Activated CD8-positive, alpha-beta memory T cell treated with anti-CD3 and anti-CD28 coated beads, Interleukin-2, amount 10 ng/mL, durations not matched to agents 7 days and 5 days (primary cell): ENCODE results near the gene TMEM184B. TPM values are rescaled to one million over a fixed set of nuclear protein-coding genes. Genes with fewer than 3 reads are reported as not detected.
"Not testable (repeated sequence)": the region's sequence is repeated elsewhere in the genome, so short reads cannot be mapped to it uniquely, and the experiment has no call there.

Experiments used
- ATAC-seq: fragments of 150-1000 bp; cut with Tn5 transposase; one replicate; pipeline ENCODE4 v1.10.0; 2021; ENCODE audit warnings: moderate library complexity
- CTCF ChIA-PET: fragments of 350-600 bp; sonication (Branson Sonifier 250); formaldehyde crosslinking; loops from one replicate; lab custom pipeline; 2021; ENCODE audit warnings: antibody characterized with exemption; lab: Charles Lee
- DNase-seq: peaks from one replicate; pipeline ENCODE4 v3.0.0-alpha.2; 2020
- H3K27ac Mint-ChIP-seq: one replicate; pipeline ENCODE4 v1.8.0; 2021; ENCODE audit warnings: mild to moderate bottlenecking, mixed read lengths
- H3K27me3 Mint-ChIP-seq: one replicate; pipeline ENCODE4 v1.8.0; 2021; ENCODE audit warnings: mixed read lengths
- H3K36me3 Mint-ChIP-seq: one replicate; pipeline ENCODE4 v1.8.0; 2021; ENCODE audit warnings: mild to moderate bottlenecking, mixed read lengths
- H3K4me1 Mint-ChIP-seq: one replicate; pipeline ENCODE4 v1.8.0; 2021; ENCODE audit warnings: mixed read lengths
- H3K4me3 Mint-ChIP-seq: one replicate; pipeline ENCODE4 v1.8.0; 2021; ENCODE audit warnings: mild to moderate bottlenecking, moderate library complexity, mixed read lengths
- H3K9me3 Mint-ChIP-seq: one replicate; pipeline ENCODE4 v1.8.0; 2022; ENCODE audit warnings: low read depth, mixed read lengths
- total RNA-seq, 2 experiments: library from RNA; stranded (reverse); gene quantifications; one replicate each; pipeline ENCODE4 v1.2.3, GENCODE V29; 2021

The TMEM184B gene
- total RNA-seq, 2 experiments from 2014 or later = 29.8 to 35.5 TPM

GRCh38 chr22:38190581-38190980 lies 82.2 kb downstream of the TMEM184B start:
- Mint-ChIP-seq H3K27ac (no peak overlapping the region), H3K36me3 (no peaks in the 10 kb centered on the region), H3K9me3 (no peaks in the 10 kb centered on the region), H3K4me1 (peaks cover 12% of the 10 kb centered on the region), H3K4me3 (no peak overlapping the region), H3K27me3 (peaks cover 18% of the 10 kb centered on the region)
- DNase-seq = no peak
- CTCF ChIA-PET = no interaction called here
- no peak for ATAC-seq

GRCh38 chr22:38189104-38189503 lies 83.7 kb downstream of the TMEM184B start:
- Mint-ChIP-seq H3K27me3 (peaks cover 22% of the 10 kb centered on the region), H3K9me3 (no peaks in the 10 kb centered on the region), H3K27ac (no peak overlapping the region), H3K4me1 (peaks cover 5% of the 10 kb centered on the region), H3K36me3 (no peaks in the 10 kb centered on the region), H3K4me3 (no peak overlapping the region)
- ATAC-seq (no peak), DNase-seq (no peak)
- CTCF ChIA-PET = no interaction called here

GRCh38 chr22:38187413-38188212 lies 85.2 kb downstream of the TMEM184B start:
- Mint-ChIP-seq H3K4me1 (peaks cover 13% of the 10 kb centered on the region), H3K27me3 (peaks cover 17% of the 10 kb centered on the region), H3K27ac (no peak overlapping the region), H3K36me3 (no peaks in the 10 kb centered on the region), H3K4me3 (no peak overlapping the region), H3K9me3 (no peaks in the 10 kb centered on the region)
- DNase-seq (no peak), ATAC-seq (no peak)
- CTCF ChIA-PET = no interaction called here

GRCh38 chr22:38186429-38186828 lies 86.4 kb downstream of the TMEM184B start:
- no peaks in the 10 kb centered on the region for H3K36me3 Mint-ChIP-seq
- H3K27me3 Mint-ChIP-seq = peaks cover 8% of the 10 kb centered on the region
- peaks cover 16% of the 10 kb centered on the region for H3K4me1 Mint-ChIP-seq
- no peak overlapping the region for H3K27ac Mint-ChIP-seq
- no peak overlapping the region for H3K4me3 Mint-ChIP-seq
- H3K9me3 Mint-ChIP-seq = no peaks in the 10 kb centered on the region
- CTCF ChIA-PET = interaction anchor here (1.0 to 1.2 kb wide), 3 partner anchors 22 to 134 kb away, joined by 3 read pairs; no protein-coding TSS in a partner anchor
- no peak for ATAC-seq
- no peak for DNase-seq

GRCh38 chr22:38184788-38185187 lies 88.0 kb downstream of the TMEM184B start:
- H3K4me3 Mint-ChIP-seq = no peak overlapping the region
- peaks cover 2% of the 10 kb centered on the region for H3K36me3 Mint-ChIP-seq
- H3K9me3 Mint-ChIP-seq = no peaks in the 10 kb centered on the region
- peaks cover 31% of the 10 kb centered on the region for H3K4me1 Mint-ChIP-seq
- ATAC-seq (no peak), DNase-seq (no peak)
- H3K27ac Mint-ChIP-seq = no peak overlapping the region
- CTCF ChIA-PET = no interaction called here
- peaks cover 8% of the 10 kb centered on the region for H3K27me3 Mint-ChIP-seq

- DNase-seq (peak; percentile 99), ATAC-seq (peak; percentile 93)
- CTCF ChIA-PET = interaction anchor here (0.6 to 2.0 kb wide), 8 partner anchors 11 to 585 kb away, joined by 3 to 6 read pairs (median 4); no protein-coding TSS in a partner anchor
- Mint-ChIP-seq H3K36me3 (peaks cover 2% of the 10 kb centered on the region), H3K27ac (peak within 1 kb of the TSS; percentile 100), H3K9me3 (no peaks in the 10 kb centered on the region), H3K4me3 (peak within 1 kb of the TSS; percentile 100), H3K4me1 (peaks cover 56% of the 10 kb centered on the region), H3K27me3 (peaks cover 4% of the 10 kb centered on the region)
Measured at GRCh38 chr22:38181453-38182200, 91.2 kb downstream of the TMEM184B start, which contains the start of gene PLA2G6. Gene PLA2G6, minus strand, starts transcription at chr22:38181830. Its CDS starts 12,404 bp downstream, at chr22:38169426.

GRCh38 chr22:38180841-38181452 lies 91.9 kb downstream of the TMEM184B start:
- ATAC-seq (peak; percentile 6), DNase-seq (peak; percentile 75)
- Mint-ChIP-seq H3K36me3 (peaks cover 2% of the 10 kb centered on the region), H3K4me1 (peaks cover 63% of the 10 kb centered on the region), H3K9me3 (no peaks in the 10 kb centered on the region), H3K4me3 (peak overlapping the region; percentile 100), H3K27ac (peak overlapping the region; percentile 100), H3K27me3 (peaks cover 4% of the 10 kb centered on the region)
- CTCF ChIA-PET = interaction anchor here (0.8 to 2.0 kb wide), 5 partner anchors 20 to 129 kb away, joined by 3 to 6 read pairs (median 4); no protein-coding TSS in a partner anchor

GRCh38 chr22:38178605-38178937 lies 94.2 kb downstream of the TMEM184B start:
- not testable (repeated sequence) for H3K27ac Mint-ChIP-seq, H3K27me3 Mint-ChIP-seq, H3K36me3 Mint-ChIP-seq, DNase-seq, H3K4me3 Mint-ChIP-seq, ATAC-seq, H3K9me3 Mint-ChIP-seq
- peaks cover 69% of the 10 kb centered on the region for H3K4me1 Mint-ChIP-seq
- CTCF ChIA-PET = interaction anchor here (1.8 kb wide), 1 partner anchor 64 kb away, joined by 7 read pairs; no protein-coding TSS in a partner anchor

GRCh38 chr22:38177926-38178604 lies 94.7 kb downstream of the TMEM184B start:
- no peak for DNase-seq
- H3K36me3 Mint-ChIP-seq = peaks cover 2% of the 10 kb centered on the region
- no peak overlapping the region for H3K4me3 Mint-ChIP-seq
- H3K4me1 Mint-ChIP-seq = peaks cover 71% of the 10 kb centered on the region
- H3K27me3 Mint-ChIP-seq = no peaks in the 10 kb centered on the region
- H3K27ac Mint-ChIP-seq = peak overlapping the region; percentile 54
- no peaks in the 10 kb centered on the region for H3K9me3 Mint-ChIP-seq
- CTCF ChIA-PET = interaction anchor here (1.8 kb wide), 1 partner anchor 63 kb away, joined by 7 read pairs; no protein-coding TSS in a partner anchor
- no peak for ATAC-seq

- H3K36me3 Mint-ChIP-seq, CTCF ChIA-PET, DNase-seq, H3K27me3 Mint-ChIP-seq, H3K9me3 Mint-ChIP-seq, H3K4me3 Mint-ChIP-seq, H3K27ac Mint-ChIP-seq, ATAC-seq: not testable (repeated sequence)
- H3K4me1 Mint-ChIP-seq = peaks cover 71% of the 10 kb centered on the region
Measured at GRCh38 chr22:38177571-38177925, 95.3 kb downstream of the TMEM184B start.

GRCh38 chr22:38177044-38177443 lies 95.8 kb downstream of the TMEM184B start:
- CTCF ChIA-PET = interaction anchor here (1.5 to 1.6 kb wide), 2 partner anchors 34 to 63 kb away, joined by 3 to 6 read pairs; no protein-coding TSS in a partner anchor
- no peaks in the 10 kb centered on the region for H3K27me3 Mint-ChIP-seq
- ATAC-seq = no peak
- no peaks in the 10 kb centered on the region for H3K9me3 Mint-ChIP-seq
- peaks cover 72% of the 10 kb centered on the region for H3K4me1 Mint-ChIP-seq
- no peak for DNase-seq
- H3K4me3 Mint-ChIP-seq = no peak overlapping the region
- peaks cover 2% of the 10 kb centered on the region for H3K36me3 Mint-ChIP-seq
- H3K27ac Mint-ChIP-seq = peak overlapping the region; percentile 57

- CTCF ChIA-PET = interaction anchor here (0.9 to 1.6 kb wide), 3 partner anchors 23 to 62 kb away, joined by 3 to 6 read pairs (median 3); no protein-coding TSS in a partner anchor
- no peaks in the 10 kb centered on the region for H3K9me3 Mint-ChIP-seq
- peaks cover 72% of the 10 kb centered on the region for H3K4me1 Mint-ChIP-seq
- peak overlapping the region; percentile 57 for H3K27ac Mint-ChIP-seq
- peak; percentile 52 for DNase-seq
- peaks cover 2% of the 10 kb centered on the region for H3K36me3 Mint-ChIP-seq
- ATAC-seq = peak; percentile 10
- no peaks in the 10 kb centered on the region for H3K27me3 Mint-ChIP-seq
- H3K4me3 Mint-ChIP-seq = no peak overlapping the region
Measured at GRCh38 chr22:38176170-38176741, 96.6 kb downstream of the TMEM184B start.
